ENCODE measurements around the gene CCDC80. TPM values are rescaled to one million over a fixed set of nuclear protein-coding genes. Genes with fewer than 3 reads are reported as not detected.

CCDC80 gene
- total RNA-seq, 1 donor from 2014 or later, result 9.1 TPM

GRCh38 chr3:112583105-112583504 is 57.8 kb downstream of the CCDC80 start:
- Mint-ChIP-seq H3K4me1 (ENCODE audit: low read depth) (no peaks in the 10 kb centered on the region), H3K4me3 (ENCODE audit: low read depth) (no peak overlapping the region), H3K9me3 (ENCODE audit: low read depth) (no peaks in the 10 kb centered on the region), H3K27me3 (no peaks in the 10 kb centered on the region), H3K36me3 (ENCODE audit: insufficient read depth) (peaks cover 6% of the 10 kb centered on the region), H3K27ac (no peak overlapping the region)
- DNase-seq (ENCODE audit: low spot score, unreplicated experiment), result no peak
- TF ChIP-seq CTCF (IDR thresholded peaks at IDR 0.05; ENCODE audit: unreplicated experiment), result no peak

DNA sequence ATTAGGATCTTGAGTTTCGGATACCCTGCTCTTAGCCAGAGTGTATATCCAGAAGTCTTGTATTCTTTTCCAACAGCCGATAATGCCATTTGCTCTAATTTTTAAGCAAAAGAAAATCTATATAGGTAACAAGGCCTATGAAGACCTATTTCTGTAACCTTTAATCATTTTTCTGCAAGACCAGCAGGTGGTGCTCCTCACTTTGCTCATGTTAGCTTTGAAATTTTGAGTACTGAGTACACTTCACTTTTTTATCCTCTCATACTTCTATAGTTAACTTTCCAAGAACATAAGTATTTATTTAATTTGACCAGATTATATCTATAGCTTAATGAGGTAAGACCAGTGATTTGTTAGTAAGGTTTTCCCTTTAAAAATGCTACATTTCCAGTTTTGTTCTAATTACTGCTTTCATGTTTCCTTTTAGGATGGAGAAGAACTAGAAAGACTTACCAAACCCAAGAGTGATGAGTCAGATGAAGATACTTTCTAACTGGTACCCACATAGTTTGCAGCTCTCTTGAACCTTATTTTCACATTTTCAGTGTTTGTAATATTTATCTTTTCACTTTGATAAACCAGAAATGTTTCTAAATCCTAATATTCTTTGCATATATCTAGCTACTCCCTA is 58.6 kb downstream of the CCDC80 start:
- Mint-ChIP-seq H3K27me3 (no peaks in the 10 kb centered on the region), H3K4me1 (ENCODE audit: low read depth) (no peaks in the 10 kb centered on the region), H3K36me3 (ENCODE audit: insufficient read depth) (peaks cover 6% of the 10 kb centered on the region), H3K4me3 (ENCODE audit: low read depth) (no peak overlapping the region), H3K27ac (peak overlapping the region; percentile 5), H3K9me3 (ENCODE audit: low read depth) (no peaks in the 10 kb centered on the region)
- DNase-seq (ENCODE audit: low spot score, unreplicated experiment), result no peak
- peak; percentile 74 for TF ChIP-seq CTCF (IDR thresholded peaks at IDR 0.05; ENCODE audit: unreplicated experiment)

DNA sequence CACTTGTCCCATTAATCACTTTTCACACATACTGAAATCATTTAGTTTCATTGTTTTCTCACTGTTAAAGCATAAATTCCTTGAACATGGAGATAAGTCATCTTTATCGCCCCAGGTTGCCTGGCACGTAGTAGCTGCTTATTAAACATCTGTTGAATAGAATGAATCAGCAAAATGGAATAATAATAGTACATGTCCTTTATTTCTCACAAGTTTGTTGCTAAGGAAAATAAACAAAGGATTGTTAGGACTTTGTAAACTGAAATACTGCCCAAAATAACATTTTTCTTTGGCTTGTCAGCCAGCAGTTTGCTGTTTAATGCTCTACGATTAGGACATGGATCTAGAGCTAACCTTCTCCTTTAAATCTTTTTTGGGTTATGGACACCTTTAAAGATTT is 61.2 kb downstream of the CCDC80 start:
- H3K4me1 Mint-ChIP-seq (ENCODE audit: low read depth), result no peaks in the 10 kb centered on the region
- H3K27ac Mint-ChIP-seq, result no peak overlapping the region
- TF ChIP-seq CTCF (IDR thresholded peaks at IDR 0.05; ENCODE audit: unreplicated experiment), result no peak
- H3K4me3 Mint-ChIP-seq (ENCODE audit: low read depth), result no peak overlapping the region
- H3K36me3 Mint-ChIP-seq (ENCODE audit: insufficient read depth), result peaks cover 4% of the 10 kb centered on the region
- no peak for DNase-seq (ENCODE audit: low spot score, unreplicated experiment)
- H3K27me3 Mint-ChIP-seq, result no peaks in the 10 kb centered on the region
- no peaks in the 10 kb centered on the region for H3K9me3 Mint-ChIP-seq (ENCODE audit: low read depth)

DNA sequence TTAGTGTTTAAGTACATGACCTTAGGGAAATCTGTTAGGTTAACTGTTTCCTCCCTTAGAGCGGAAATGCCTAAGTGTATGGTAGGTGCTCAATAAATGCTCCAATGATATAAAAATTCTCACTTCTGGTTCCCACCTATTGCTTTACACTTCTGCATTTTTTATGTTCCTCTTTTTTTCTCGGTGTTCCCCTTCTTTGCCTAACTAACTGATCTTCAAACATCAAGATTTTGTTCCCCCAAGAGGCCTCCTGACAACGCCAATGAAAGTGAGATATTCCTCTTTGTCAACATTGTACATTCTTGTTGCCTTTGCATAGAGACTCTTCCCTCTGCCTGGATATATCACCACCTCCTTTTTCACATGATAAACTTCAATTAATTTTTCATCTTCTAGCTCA is 61.7 kb downstream of the CCDC80 start:
- TF ChIP-seq CTCF (IDR thresholded peaks at IDR 0.05; ENCODE audit: unreplicated experiment), result no peak
- Mint-ChIP-seq H3K9me3 (ENCODE audit: low read depth) (no peaks in the 10 kb centered on the region), H3K27ac (no peak overlapping the region), H3K27me3 (no peaks in the 10 kb centered on the region), H3K4me3 (ENCODE audit: low read depth) (no peak overlapping the region), H3K4me1 (ENCODE audit: low read depth) (no peaks in the 10 kb centered on the region), H3K36me3 (ENCODE audit: insufficient read depth) (peaks cover 4% of the 10 kb centered on the region)
- no peak for DNase-seq (ENCODE audit: low spot score, unreplicated experiment)

DNA sequence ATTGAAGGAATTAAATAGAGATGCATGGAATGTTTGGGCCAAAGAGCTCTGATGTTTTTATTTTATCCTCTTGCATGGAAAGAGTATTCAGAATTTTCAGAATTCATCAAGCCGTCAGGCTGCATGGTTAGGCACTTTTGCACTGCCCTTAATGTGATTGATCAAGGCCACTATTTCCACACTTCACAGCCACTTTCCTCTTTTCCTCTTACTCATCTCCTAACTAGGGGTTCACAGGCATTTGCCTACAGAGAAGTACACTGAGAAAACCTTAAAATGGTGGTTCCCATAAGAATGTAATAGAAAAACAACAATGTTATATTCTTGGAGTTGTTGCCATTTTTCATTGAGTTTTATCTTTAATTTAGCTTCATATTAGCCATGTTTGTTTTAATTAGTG is 68.2 kb downstream of the CCDC80 start:
- no peak for TF ChIP-seq CTCF (IDR thresholded peaks at IDR 0.05; ENCODE audit: unreplicated experiment)
- H3K9me3 Mint-ChIP-seq (ENCODE audit: low read depth), result no peaks in the 10 kb centered on the region
- DNase-seq (ENCODE audit: low spot score, unreplicated experiment), result no peak
- H3K4me3 Mint-ChIP-seq (ENCODE audit: low read depth), result no peak overlapping the region
- H3K4me1 Mint-ChIP-seq (ENCODE audit: low read depth), result no peaks in the 10 kb centered on the region
- peak overlapping the region; percentile 36 for H3K27ac Mint-ChIP-seq
- H3K27me3 Mint-ChIP-seq, result no peaks in the 10 kb centered on the region
- peaks cover 11% of the 10 kb centered on the region for H3K36me3 Mint-ChIP-seq (ENCODE audit: insufficient read depth)
